ENCODE results near the gene NCOA4. TPM values are rescaled to one million over a fixed set of nuclear protein-coding genes. Genes with fewer than 3 reads are reported as not detected.

NCOA4 gene
- total RNA-seq, 1 experiment from 2014 or later, result 61.7 TPM

DNA sequence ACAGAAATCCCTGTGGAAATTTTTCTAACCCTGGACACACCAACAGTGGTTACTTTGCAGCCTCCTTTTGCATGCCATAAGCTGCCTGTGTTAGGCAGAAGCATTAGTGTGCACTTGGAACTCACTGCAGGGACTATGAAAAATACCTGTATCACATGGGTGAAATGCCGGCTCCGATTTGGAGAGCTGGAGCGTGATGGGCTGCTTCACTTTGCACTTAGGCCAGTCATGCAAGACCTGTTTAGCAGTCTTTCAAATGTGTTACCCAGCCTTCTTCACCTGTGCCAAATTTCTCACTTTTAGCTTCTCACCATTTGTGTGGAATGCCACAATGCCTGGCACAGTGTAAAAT is 11.3 kb downstream of the NCOA4 start:
- Histone ChIP-seq H3F3A (ENCODE audit: low read length, unreplicated experiment) (no peaks in the 10 kb centered on the region), H3K79me2 (ENCODE audit: low read length) (peaks cover 85% of the 10 kb centered on the region), H3K9me2 (replicated peaks; ENCODE audit: low read length) (no peaks in the 10 kb centered on the region), H3K27ac (ENCODE audit: low read length) (no peak overlapping the region), H3K36me3 (ENCODE audit: low read depth, low read length) (peaks cover 14% of the 10 kb centered on the region; the same call in 1 of the 2 replicates), H3K4me3 (ENCODE audit: low read length) (no peak overlapping the region), H4K20me1 (ENCODE audit: low read length) (peaks cover 39% of the 10 kb centered on the region; the same call in 1 of the 2 replicates), H3K27me3 (ENCODE audit: low read length) (no peaks in the 10 kb centered on the region), H3K9ac (ENCODE audit: low read length) (no peak overlapping the region), H3K4me1 (ENCODE audit: insufficient read depth, low read length) (peaks cover 9% of the 10 kb centered on the region), H3K9me3 (ENCODE audit: low read length) (no peaks in the 10 kb centered on the region), H2AFZ (ENCODE audit: low read length) (no peak overlapping the region), H3K4me2 (ENCODE audit: low read length) (no peak overlapping the region)
- DNase-seq (no peak), ATAC-seq (no peak)
- CTCF ChIA-PET, result no interaction called here
- BruUV-seq (replicated peaks), result no TSS peak
- POLR2A ChIA-PET (ENCODE audit: unreplicated experiment), result no interaction called here
- intact Hi-C loops (cut with micrococcal nuclease), result no loop called here
- TF ChIP-seq EZH2phosphoT487 (IDR thresholded peaks at IDR 0.05; ENCODE audit: borderline replicate concordance, low read length) (no peak), EZH2 (IDR thresholded peaks at IDR 0.05; ENCODE audit: low read length, unreplicated experiment) (no peak)
- TF ChIP-seq, protein P1, sequence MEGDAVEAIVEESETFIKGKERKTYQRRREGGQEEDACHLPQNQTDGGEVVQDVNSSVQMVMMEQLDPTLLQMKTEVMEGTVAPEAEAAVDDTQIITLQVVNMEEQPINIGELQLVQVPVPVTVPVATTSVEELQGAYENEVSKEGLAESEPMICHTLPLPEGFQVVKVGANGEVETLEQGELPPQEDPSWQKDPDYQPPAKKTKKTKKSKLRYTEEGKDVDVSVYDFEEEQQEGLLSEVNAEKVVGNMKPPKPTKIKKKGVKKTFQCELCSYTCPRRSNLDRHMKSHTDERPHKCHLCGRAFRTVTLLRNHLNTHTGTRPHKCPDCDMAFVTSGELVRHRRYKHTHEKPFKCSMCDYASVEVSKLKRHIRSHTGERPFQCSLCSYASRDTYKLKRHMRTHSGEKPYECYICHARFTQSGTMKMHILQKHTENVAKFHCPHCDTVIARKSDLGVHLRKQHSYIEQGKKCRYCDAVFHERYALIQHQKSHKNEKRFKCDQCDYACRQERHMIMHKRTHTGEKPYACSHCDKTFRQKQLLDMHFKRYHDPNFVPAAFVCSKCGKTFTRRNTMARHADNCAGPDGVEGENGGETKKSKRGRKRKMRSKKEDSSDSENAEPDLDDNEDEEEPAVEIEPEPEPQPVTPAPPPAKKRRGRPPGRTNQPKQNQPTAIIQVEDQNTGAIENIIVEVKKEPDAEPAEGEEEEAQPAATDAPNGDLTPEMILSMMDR (conservative IDR thresholded peaks at IDR 0.05; ENCODE audit: low read depth, low read length), result no peak

DNA sequence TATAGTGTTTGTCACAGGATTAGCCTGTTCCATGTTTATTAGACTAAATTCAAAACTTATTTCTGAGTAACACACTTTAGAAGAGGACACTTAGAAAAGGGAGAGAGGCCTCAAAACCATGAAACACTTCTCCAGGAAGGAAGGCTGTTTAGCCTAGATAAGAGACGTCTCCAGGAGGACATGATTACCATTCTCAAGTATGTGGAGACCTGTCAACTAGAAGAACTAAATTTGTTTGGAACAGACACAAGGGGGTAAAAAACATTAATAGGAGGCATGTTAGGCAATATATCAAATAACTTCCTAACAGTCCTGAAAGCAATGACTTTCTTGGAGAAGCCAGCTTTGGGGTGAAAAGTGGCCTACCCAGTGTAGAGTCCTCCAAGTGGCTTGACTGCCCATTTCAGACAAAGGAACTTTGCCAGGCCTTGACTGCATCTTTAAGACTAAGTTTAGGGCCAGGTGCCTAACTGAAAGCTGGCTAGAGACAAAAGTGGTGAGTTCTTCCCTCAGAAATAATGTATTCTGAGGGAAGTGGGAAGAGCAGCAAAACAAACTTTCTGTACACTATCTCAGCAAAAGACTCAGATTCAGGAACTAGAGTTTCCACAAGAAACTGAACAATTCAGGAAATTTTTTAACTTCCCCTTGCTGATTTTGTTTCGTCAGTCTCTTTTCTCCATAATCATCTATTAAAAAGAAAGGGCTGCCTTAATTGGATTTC is 11.8 kb downstream of the NCOA4 start:
- DNase-seq (no peak), ATAC-seq (no peak)
- Histone ChIP-seq H2AFZ (ENCODE audit: low read length) (no peak overlapping the region), H3K9me2 (replicated peaks; ENCODE audit: low read length) (no peaks in the 10 kb centered on the region), H3F3A (ENCODE audit: low read length, unreplicated experiment) (no peaks in the 10 kb centered on the region), H3K9me3 (ENCODE audit: low read length) (no peaks in the 10 kb centered on the region), H3K27me3 (ENCODE audit: low read length) (no peaks in the 10 kb centered on the region), H3K4me3 (ENCODE audit: low read length) (no peak overlapping the region), H3K4me2 (ENCODE audit: low read length) (no peak overlapping the region), H3K36me3 (ENCODE audit: low read depth, low read length) (peaks cover 15% of the 10 kb centered on the region; the same call in 1 of the 2 replicates), H3K4me1 (ENCODE audit: insufficient read depth, low read length) (peaks cover 7% of the 10 kb centered on the region), H4K20me1 (ENCODE audit: low read length) (peaks cover 34% of the 10 kb centered on the region; the same call in 1 of the 2 replicates), H3K27ac (ENCODE audit: low read length) (no peak overlapping the region), H3K79me2 (ENCODE audit: low read length) (peaks cover 79% of the 10 kb centered on the region), H3K9ac (ENCODE audit: low read length) (no peak overlapping the region)
- intact Hi-C loops (cut with micrococcal nuclease), result no loop called here
- BruUV-seq (replicated peaks), result no TSS peak
- ChIA-PET CTCF (no interaction called here), POLR2A (ENCODE audit: unreplicated experiment) (no interaction called here)
- TF ChIP-seq EZH2phosphoT487 (IDR thresholded peaks at IDR 0.05; ENCODE audit: borderline replicate concordance, low read length) (no peak), EZH2 (IDR thresholded peaks at IDR 0.05; ENCODE audit: low read length, unreplicated experiment) (no peak)
- TF ChIP-seq, protein P1 (conservative IDR thresholded peaks at IDR 0.05; ENCODE audit: low read depth, low read length), result no peak

DNA sequence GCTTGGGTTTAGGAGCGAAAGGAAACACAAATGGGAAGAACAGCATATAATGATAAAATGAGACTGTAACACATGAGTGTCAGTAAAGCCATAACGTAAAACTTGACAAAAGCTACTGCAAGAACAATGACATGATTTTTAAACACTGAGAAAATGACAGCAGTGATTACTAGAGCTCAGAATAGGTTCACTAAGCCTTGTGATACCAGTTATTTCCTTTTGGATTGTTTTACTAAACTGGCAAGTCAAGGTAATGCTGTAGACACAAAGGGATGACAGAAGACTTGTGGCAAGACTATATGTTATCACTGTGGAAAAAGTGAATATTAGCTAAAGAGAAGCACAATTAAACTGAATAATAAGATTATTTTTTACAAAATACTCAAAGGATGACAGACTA is 12.7 kb downstream of the NCOA4 start:
- H3K4me1 ChIP-seq (ENCODE audit: insufficient read depth, low read length), result peaks cover 7% of the 10 kb centered on the region
- peaks cover 33% of the 10 kb centered on the region; the same call in 1 of the 2 replicates for H4K20me1 ChIP-seq (ENCODE audit: low read length)
- no peaks in the 10 kb centered on the region for H3F3A ChIP-seq (ENCODE audit: low read length, unreplicated experiment)
- ChIA-PET CTCF (no interaction called here), POLR2A (ENCODE audit: unreplicated experiment) (no interaction called here)
- BruUV-seq (replicated peaks), result no TSS peak
- peaks cover 23% of the 10 kb centered on the region; the same call in 1 of the 2 replicates for H3K36me3 ChIP-seq (ENCODE audit: low read depth, low read length)
- no peaks in the 10 kb centered on the region for H3K9me2 ChIP-seq (replicated peaks; ENCODE audit: low read length)
- H3K9me3 ChIP-seq (ENCODE audit: low read length), result no peaks in the 10 kb centered on the region
- TF ChIP-seq, protein P1 (conservative IDR thresholded peaks at IDR 0.05; ENCODE audit: low read depth, low read length), result no peak
- TF ChIP-seq EZH2 (IDR thresholded peaks at IDR 0.05; ENCODE audit: low read length, unreplicated experiment), result no peak
- no peak overlapping the region for H2AFZ ChIP-seq (ENCODE audit: low read length)
- peaks cover 72% of the 10 kb centered on the region for H3K79me2 ChIP-seq (ENCODE audit: low read length)
- intact Hi-C loops (cut with micrococcal nuclease), result no loop called here
- ATAC-seq (no peak), DNase-seq (no peak)
- H3K4me3 ChIP-seq (ENCODE audit: low read length), result no peak overlapping the region
- H3K4me2 ChIP-seq (ENCODE audit: low read length), result no peak overlapping the region
- H3K27me3 ChIP-seq (ENCODE audit: low read length), result no peaks in the 10 kb centered on the region
- H3K27ac ChIP-seq (ENCODE audit: low read length), result no peak overlapping the region
- no peak overlapping the region for H3K9ac ChIP-seq (ENCODE audit: low read length)
